Activated CD4-positive, alpha-beta T cell treated with anti-CD3 and anti-CD28 coated beads, Interleukin-2, amount 50 U/mL, for 4 hours (primary cell): ENCODE results near the gene ALAS1.

Experiments
- DNase-seq, 2 experiments: peaks; one replicate each; pipeline ENCODE4 v3.0.0-alpha.2; 2020

The ALAS1 gene

GRCh38 chr3:52202384-52203077, 4.6 kb downstream of the ALAS1 start:
- no peak for DNase-seq

DNA sequence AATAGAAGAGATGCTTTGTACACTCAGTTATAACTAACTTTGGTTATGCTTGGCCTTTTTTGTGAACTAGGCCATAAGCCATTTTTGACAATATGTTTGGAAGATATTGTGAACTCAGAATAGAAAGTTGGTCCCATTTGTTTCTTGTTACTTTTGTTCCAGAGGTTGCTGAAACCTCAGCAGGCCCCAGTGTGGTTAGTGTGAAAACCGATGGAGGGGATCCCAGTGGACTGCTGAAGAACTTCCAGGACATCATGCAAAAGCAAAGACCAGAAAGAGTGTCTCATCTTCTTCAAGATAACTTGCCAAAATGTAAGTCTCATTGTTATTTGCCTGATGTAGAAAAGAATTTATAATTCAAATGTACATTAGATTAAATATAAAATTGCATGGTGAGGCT, 5.7 kb downstream of the ALAS1 start:
- DNase-seq, result no peak

DNA sequence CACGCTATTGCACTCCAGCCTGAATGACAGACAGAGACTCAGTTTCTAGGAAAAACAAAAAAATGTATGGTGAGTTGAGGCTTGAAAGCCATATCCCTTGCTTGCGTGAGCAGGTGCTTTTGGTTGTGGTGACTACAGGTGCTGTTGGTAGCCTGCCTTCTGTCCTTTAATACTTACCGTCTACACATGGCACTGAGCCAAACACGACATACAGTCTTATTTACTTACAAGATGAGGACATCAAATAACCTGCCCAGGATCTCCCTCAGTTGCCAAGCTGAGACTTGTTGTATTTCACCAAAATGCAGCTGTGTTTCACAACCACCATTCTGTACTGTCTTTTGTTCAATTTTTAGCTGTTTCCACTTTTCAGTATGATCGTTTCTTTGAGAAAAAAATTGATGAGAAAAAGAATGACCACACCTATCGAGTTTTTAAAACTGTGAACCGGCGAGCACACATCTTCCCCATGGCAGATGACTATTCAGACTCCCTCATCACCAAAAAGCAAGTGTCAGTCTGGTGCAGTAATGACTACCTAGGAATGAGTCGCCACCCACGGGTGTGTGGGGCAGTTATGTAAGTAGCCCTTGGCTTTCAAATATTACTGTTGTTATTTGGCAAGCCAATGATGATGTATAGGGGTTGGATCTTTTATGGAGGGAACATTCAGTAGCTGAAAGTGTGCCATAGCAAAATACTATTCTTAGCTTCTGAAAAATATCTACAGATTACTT, 6.5 kb downstream of the ALAS1 start:
- DNase-seq, result no peak

- no peak for DNase-seq
Observed at GRCh38 chr3:52205727-52206372, 7.9 kb downstream of the ALAS1 start.

GRCh38 chr3:52208556-52208955, 10.6 kb downstream of the ALAS1 start:
- no peak for DNase-seq

GRCh38 chr3:52210037-52210436, 12.1 kb downstream of the ALAS1 start:
- DNase-seq, result no peak

DNA sequence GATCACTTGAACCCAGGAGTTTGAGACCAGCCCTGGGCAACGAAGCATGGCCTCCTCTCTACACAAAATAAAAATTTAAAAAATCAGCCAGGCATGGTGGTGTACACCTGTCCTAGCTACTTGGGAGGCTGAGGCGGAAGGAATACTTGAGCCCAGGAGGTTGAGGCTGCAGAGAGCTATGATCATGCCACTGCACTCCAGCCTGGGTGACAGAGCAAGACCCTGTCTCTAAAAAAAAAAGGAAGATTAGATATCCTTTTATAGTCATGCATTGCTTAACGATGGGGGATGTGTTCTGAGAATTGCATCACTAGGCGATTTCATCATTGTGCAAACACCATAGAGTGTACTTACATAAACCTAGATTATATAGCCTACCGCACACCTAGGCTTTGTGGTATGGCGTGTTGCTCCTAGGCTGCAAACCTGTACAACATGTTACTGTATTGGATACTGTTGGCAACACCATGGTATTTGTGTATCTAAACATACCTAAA, 12.6 kb downstream of the ALAS1 start:
- DNase-seq, result no peak

- no peak for DNase-seq
Observed at GRCh38 chr3:52211268-52211891, 13.4 kb downstream of the ALAS1 start.

DNA sequence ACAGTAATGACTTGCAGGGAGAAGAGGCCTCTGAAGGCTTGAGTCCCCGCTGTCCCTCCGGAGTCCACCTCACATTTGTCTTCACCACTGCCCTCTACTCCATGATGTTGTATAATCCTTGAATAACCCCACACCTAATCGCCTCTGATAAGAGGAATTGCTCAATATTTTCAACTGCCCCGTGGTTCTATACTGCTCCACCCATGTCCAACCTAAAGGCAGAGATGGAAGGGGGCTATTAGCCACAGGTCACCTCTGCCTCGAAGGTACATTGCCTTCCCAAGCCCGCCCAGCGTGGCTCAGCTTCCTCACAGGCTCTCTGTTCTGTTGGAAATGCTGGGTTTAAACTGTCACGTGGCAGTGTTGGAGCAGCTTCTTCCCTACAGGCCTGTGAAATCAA, 15.0 kb downstream of the ALAS1 start:
- no peak for DNase-seq

DNA sequence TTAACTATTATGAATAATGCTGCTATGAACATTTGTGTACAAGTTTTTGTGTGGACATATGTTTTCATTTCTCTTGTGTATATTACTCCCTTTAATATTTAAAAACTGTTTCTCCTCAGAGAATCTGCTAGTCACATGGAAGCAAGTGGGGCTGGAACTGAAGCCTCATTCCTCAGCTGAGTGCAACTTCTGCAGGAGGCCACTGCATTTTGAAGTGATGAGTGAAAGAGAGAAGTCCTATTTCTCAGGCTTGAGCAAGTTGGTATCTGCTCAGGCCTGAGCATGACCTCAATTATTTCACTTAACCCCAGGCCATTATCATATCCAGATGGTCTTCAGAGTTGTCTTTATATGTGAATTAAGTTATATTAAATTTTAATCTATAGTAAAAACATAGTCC, 15.9 kb downstream of the ALAS1 start:
- no peak for DNase-seq

- DNase-seq, result no peak
Observed at GRCh38 chr3:52215351-52215750, 17.4 kb downstream of the ALAS1 start.

DNA sequence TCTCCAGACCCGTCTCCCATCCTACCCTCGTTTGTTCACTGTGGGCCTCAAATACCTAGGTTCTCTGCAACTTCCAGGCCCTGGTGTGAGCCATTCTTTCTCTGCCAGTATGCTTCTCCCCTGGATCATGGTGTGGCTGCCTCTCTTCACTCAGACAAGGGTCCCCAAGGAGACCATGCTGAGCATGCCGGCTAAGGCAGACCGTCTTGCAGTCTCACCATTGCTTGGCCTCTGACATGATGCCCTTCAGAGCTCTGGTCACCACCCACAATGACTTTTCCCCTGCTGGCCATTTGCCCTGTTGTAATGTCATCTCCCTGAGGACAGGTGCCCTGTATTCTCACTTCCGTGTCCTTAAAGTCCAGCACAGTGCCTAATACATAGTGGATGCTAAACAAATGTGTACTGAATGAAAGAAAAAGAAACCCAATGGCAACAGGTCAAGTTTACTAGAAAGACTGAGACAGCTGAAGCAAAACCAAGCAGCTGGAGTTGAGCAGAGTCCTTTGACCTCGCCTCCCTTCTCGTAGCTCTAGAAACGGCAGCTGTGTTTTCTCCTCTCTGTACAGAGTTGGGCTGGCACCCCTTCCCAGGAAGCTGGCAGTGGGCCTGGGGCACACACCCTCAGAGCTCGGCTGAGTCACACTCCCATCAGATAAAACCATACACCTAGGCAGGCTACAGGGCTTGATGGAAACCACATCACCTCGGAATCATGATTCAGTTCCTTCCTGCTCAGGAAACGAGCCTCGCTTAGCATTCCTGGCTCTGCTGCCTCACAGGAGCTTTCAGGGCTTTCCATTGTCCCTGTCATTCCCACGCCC, 18.8 kb downstream of the ALAS1 start:
- DNase-seq, result peak; percentile 64 to 65

GRCh38 chr3:52217409-52217805, 19.4 kb downstream of the ALAS1 start:
- no peak for DNase-seq

DNA sequence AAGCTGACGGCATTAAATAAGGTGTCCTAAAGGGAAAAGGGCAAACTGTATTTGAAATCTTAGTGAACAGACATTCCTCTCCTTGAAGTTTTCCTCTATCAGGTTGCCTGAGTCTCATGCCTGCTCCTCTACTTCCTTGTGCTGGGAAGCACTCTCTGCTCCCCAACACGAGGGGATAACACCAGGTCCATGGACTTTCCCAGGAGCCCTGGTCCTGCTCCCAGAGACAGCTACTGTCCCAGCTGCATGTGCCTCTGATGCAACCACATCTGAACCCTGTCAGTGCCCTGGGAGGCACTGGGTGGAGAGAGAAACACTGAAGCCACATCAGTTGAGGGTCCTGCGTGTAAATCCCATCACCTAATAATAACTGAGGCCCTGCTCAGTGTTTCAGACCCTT, 20.1 kb downstream of the ALAS1 start:
- no peak for DNase-seq

DNA sequence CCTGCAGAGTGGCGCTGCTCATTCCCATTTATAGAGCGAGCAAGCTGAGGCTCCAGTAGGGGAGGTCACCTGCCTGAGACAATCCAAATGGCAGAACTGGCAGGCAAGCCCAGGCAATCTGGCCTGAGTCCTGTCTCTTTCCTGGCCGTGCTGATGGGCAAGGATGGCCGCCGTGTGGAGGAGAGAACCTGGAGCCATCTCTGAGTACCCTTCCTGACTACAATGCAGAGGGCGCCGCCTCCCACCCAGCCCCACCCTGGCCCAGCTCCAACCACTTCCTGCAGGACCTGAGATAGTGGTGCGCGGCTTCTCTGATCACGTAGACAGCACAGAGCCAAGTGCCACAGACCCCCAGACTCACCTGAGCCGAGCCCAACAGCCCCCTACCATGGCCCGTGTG, 20.5 kb downstream of the ALAS1 start:
- DNase-seq, result no peak

- DNase-seq, result no peak
Observed at GRCh38 chr3:52218937-52219650, 21.1 kb downstream of the ALAS1 start.

- peak; percentile 86 to 91 for DNase-seq
Observed at GRCh38 chr3:52220380-52221026, 22.5 kb downstream of the ALAS1 start.

DNA sequence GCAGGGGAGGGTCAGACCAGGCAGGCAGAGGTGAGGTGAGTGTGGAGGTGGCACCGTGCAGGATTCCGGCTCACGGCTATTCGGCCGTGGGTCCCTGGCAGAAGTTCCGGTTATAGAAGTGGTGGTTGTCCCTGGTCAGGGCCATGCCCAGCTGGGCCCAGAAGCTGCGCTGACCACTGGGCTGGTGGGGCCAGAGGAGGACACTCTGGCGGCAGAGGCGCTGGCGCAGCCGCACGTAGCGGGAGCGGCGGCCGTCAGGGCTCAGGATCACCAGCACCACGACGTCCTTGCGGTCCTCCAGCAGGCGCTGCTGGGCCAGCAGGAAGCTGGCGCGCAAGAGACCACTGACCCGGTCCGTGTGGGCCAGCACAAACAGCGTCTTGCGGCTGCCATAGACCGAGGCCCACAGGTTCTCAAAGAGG, 23.2 kb downstream of the ALAS1 start:
- no peak for DNase-seq

DNA sequence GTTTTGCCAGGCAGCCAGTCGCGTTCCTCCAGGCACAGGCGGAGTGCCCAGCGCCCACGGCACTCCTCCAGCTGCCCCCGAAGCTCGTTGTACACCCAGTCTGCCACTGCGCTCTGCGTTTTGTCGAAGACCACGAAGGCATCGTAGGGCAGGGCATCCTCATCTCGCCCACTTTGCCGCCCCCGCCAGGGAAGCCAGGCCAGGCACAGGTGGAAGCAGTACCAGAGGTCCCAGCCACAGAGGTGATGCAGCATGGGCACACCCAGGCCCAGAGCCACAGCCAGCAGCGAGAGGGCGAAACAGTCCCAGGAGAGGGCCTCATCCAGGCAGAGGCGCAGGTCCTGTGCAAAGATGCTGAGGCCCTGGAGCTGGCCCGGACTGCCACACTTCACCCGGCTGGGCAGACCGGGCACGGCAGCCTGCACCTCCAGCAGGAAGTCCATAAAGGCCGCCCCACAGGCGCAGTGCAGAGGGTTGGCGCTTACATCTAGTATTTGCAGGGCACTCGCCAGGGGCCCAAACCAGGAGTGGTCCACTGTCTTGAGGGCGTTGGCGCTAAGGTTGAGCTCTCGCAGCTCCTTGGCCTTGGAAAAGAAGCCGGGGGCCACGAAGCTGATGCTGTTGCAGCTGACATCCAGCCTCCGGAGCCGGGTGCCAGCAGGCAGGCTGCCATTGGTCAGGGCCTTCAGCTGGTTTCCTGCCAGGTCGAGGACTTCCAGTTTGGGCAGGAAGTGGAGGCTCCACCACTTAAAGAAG, 23.8 kb downstream of the ALAS1 start:
- DNase-seq, result peak; percentile 37 to 39
